Lower leg skin (tissue), 3 donors: ENCODE measurements around the gene ST3GAL3.

Source experiments
- CTCF ChIP-seq, 3 donors: fragments of 450-650 bp; IDR thresholded peaks; one replicate each; pipeline ENCODE4 v1.5.1; 2016; ENCODE audit warnings: antibody characterized with exemption in 3 of 3, mild to moderate bottlenecking in 3 of 3, moderate library complexity in 2 of 3
- POLR2A ChIP-seq, 2 donors: fragments of 450-650 bp; IDR thresholded peaks; one replicate each; pipeline ENCODE4 v1.6.1; 2016 to 2017; ENCODE audit warnings: antibody characterized with exemption in 2 of 2, mild to moderate bottlenecking in 1 of 2, moderate library complexity in 1 of 2

GRCh38 chr1:43957407-43958040 is 250.2 kb downstream of the ST3GAL3 start:
- no peak for TF ChIP-seq CTCF (IDR thresholded peaks at IDR 0.05)
- TF ChIP-seq POLR2A (IDR thresholded peaks at IDR 0.05), result no peak
